Fibroblast of pulmonary artery (primary cell): Measurements from ENCODE around the gene CRP.

Experiments used
- DNase-seq: peaks from one replicate; pipeline ENCODE4 v3.0.0-alpha.2; 2010; ENCODE audit warnings: low read depth
- H3K4me3 ChIP-seq: replicated peaks from 2 replicates; pipeline ENCODE4 v1.5.1; 2011; ENCODE audit warnings: low read depth, mild to moderate bottlenecking, control low read depth, low read length, moderate library complexity
- CTCF ChIP-seq: IDR thresholded peaks from 2 replicates; pipeline ENCODE4 v1.5.1; 2011; ENCODE audit warnings: mild to moderate bottlenecking, control low read depth, low read length, inconsistent platforms; ENCODE audit errors: missing control alignments

Gene CRP

GRCh38 chr1:159719990-159720389 lies 5.6 kb upstream of the CRP start:
- TF ChIP-seq CTCF, result no peak
- H3K4me3 ChIP-seq, result no peak overlapping the region
- DNase-seq, result no peak

- TF ChIP-seq CTCF, result no peak
- no peak for DNase-seq
Observed at GRCh38 chr1:159715855-159716254, 1.5 kb upstream of the CRP start.

GRCh38 chr1:159712080-159712479 lies 2.3 kb downstream of the CRP start:
- no peak for TF ChIP-seq CTCF
- no peak overlapping the region for H3K4me3 ChIP-seq
- DNase-seq, result no peak

More at GRCh38 chr1:159715855-159716254, 1.5 kb upstream of the CRP start:
- no peak overlapping the region for H3K4me3 ChIP-seq

GRCh38 chr1:159707472-159708260 lies 6.7 kb downstream of the CRP start:
- no peak for TF ChIP-seq CTCF
- H3K4me3 ChIP-seq, result no peak overlapping the region
- no peak for DNase-seq

GRCh38 chr1:159705904-159706256 lies 8.5 kb downstream of the CRP start:
- no peak overlapping the region for H3K4me3 ChIP-seq
- no peak for DNase-seq
- TF ChIP-seq CTCF, result no peak

GRCh38 chr1:159705251-159705903 lies 9.0 kb downstream of the CRP start:
- TF ChIP-seq CTCF, result no peak
- no peak for DNase-seq
- no peak overlapping the region for H3K4me3 ChIP-seq

GRCh38 chr1:159704481-159704880 lies 9.9 kb downstream of the CRP start:
- no peak for TF ChIP-seq CTCF
- no peak overlapping the region for H3K4me3 ChIP-seq
- DNase-seq, result no peak
